Duodenal mucosa (tissue), 2 donors: ENCODE measurements around the gene MAZ.

Experiments
- H3K27ac ChIP-seq: one replicate; pipeline ENCODE4 v1.7.0; 2013; ENCODE audit warnings: low read depth, low read length
- H3K27me3 ChIP-seq, 2 donors: one replicate each; pipeline ENCODE4 v1.7.0; 2013; ENCODE audit warnings: low read length in 2 of 2, control low read depth in 1 of 2; ENCODE audit not compliant: insufficient read depth in 2 of 2, control insufficient read depth in 1 of 2
- H3K36me3 ChIP-seq, 2 donors: one replicate each; pipeline ENCODE4 v1.7.0; 2013; ENCODE audit warnings: low read length in 2 of 2, control low read depth in 1 of 2; ENCODE audit not compliant: insufficient read depth in 2 of 2, control insufficient read depth in 1 of 2
- H3K4me1 ChIP-seq, 2 donors: one replicate each; pipeline ENCODE4 v1.7.0; 2013; ENCODE audit warnings: low read length in 2 of 2, control low read depth in 1 of 2; ENCODE audit not compliant: insufficient read depth in 2 of 2, control insufficient read depth in 1 of 2
- H3K4me3 ChIP-seq, 2 donors: one replicate each; pipeline ENCODE4 v1.7.0; 2013; ENCODE audit warnings: low read length in 2 of 2, low read depth in 1 of 2
- H3K9ac ChIP-seq, 2 donors: one replicate each; pipeline ENCODE4 v1.7.0; 2013; ENCODE audit warnings: low read length in 2 of 2, low read depth in 1 of 2
- H3K9me3 ChIP-seq, 2 donors: one replicate each; pipeline ENCODE4 v1.7.0; 2013; ENCODE audit warnings: low read length in 2 of 2, control low read depth in 1 of 2; ENCODE audit not compliant: control insufficient read depth in 1 of 2

MAZ gene

DNA sequence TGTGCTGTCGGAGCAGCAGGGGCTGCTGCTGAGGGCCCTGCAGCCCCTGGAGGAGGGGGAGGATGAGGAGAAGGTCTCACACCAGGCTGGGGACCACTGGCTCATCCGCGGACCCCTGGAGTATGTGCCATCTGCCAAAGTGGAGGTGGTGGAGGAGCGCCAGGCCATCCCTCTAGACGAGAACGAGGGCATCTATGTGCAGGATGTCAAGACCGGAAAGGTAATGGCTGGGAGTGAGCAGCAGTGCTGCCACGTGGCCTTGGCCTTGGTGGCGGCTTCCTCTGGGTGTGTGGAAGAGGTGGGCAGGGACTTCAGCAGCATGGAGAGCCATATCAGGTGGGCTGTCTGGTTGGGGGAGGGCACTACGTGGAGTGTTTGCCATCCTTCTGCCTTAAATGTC lies 33.9 kb downstream of the MAZ start:
- no peak overlapping the region for H3K9ac ChIP-seq
- no peaks in the 10 kb centered on the region for H3K9me3 ChIP-seq
- H3K27ac ChIP-seq: no peak overlapping the region
- no peaks in the 10 kb centered on the region for H3K27me3 ChIP-seq
- H3K4me1 ChIP-seq: no peaks in the 10 kb centered on the region
- H3K4me3 ChIP-seq: no peak overlapping the region
- H3K36me3 ChIP-seq: peaks cover 51 to 91% of the 10 kb centered on the region in 2 donors

DNA sequence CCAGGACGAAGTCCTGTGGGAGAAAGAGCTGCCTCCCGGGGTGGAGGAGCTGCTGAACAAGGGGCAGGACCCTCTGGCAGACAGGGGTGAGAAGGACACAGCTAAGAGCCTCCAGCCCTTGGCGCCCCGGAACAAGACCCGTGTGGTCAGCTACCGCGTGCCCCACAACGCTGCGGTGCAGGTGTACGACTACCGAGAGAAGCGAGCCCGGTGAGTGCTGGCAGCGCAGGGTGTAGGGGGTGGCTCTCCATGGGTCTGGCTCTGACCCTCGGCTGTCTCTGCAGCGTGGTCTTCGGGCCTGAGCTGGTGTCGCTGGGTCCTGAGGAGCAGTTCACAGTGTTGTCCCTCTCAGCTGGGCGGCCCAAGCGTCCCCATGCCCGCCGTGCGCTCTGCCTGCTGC lies 35.3 kb downstream of the MAZ start:
- H3K4me1 ChIP-seq: no peaks in the 10 kb centered on the region
- no peaks in the 10 kb centered on the region for H3K9me3 ChIP-seq
- no peak overlapping the region for H3K27ac ChIP-seq
- no peaks in the 10 kb centered on the region for H3K27me3 ChIP-seq
- H3K9ac ChIP-seq: no peak overlapping the region
- H3K4me3 ChIP-seq: no peak overlapping the region
- peaks cover 55 to 94% of the 10 kb centered on the region in 2 donors for H3K36me3 ChIP-seq

DNA sequence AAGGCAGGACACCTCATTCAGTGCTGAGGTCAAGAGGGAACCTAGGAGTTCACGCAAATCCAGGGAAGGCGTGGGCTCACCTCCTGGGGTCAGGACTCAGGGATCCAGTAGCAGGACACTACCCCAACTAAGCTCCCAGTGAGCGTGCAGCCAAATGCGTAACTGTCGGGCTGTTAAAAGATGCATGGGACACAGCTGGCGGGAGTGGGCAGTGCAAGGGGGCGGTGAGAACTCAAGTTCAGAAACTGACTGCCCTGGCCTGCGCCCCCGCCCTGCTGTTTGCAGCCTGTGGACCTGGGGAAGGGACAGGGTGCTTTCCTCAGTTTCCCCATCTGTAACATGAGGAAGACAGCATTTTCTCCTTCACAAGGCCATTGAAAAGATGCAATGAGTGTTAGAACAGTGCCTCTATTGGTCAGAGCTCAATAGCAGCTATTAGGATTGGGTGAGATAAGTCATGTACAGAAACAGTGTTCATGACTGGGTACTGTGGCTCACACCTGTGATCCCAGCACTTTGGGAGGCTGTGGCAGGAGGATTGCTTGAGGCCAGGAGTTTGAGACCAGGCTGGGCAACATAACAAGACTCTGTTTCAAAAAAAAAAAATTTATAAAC lies 36.5 kb downstream of the MAZ start:
- H3K4me1 ChIP-seq: no peaks in the 10 kb centered on the region
- H3K36me3 ChIP-seq: peaks cover 51 to 93% of the 10 kb centered on the region in 2 donors
- no peak overlapping the region for H3K27ac ChIP-seq
- H3K9me3 ChIP-seq: no peaks in the 10 kb centered on the region
- no peaks in the 10 kb centered on the region for H3K27me3 ChIP-seq
- H3K4me3 ChIP-seq: no peak overlapping the region
- no peak overlapping the region for H3K9ac ChIP-seq

DNA sequence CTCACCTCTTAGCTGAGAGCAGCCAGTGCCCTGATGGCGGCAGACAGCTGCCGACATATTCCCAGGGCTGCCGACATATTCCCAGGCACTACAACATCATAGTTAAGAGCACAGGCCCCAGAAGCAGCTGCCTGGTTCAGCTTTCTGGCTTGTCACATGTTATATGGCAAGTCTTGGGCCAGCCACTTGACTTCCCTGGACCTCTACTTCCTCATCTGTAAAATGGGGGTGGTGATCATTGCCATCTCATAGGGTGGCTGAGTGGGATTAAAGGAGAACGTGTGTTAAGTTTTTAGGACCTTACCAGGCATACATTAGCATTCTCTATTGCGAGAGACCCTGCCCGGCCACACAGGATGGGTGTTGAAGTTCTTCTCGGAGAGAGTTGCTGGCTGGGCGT lies 37.6 kb downstream of the MAZ start:
- Histone ChIP-seq H3K4me3 (no peak overlapping the region), H3K27me3 (no peaks in the 10 kb centered on the region), H3K4me1 (no peaks in the 10 kb centered on the region), H3K36me3 (peaks cover 47 to 91% of the 10 kb centered on the region in 2 donors), H3K27ac (no peak overlapping the region), H3K9me3 (no peaks in the 10 kb centered on the region), H3K9ac (no peak overlapping the region)

DNA sequence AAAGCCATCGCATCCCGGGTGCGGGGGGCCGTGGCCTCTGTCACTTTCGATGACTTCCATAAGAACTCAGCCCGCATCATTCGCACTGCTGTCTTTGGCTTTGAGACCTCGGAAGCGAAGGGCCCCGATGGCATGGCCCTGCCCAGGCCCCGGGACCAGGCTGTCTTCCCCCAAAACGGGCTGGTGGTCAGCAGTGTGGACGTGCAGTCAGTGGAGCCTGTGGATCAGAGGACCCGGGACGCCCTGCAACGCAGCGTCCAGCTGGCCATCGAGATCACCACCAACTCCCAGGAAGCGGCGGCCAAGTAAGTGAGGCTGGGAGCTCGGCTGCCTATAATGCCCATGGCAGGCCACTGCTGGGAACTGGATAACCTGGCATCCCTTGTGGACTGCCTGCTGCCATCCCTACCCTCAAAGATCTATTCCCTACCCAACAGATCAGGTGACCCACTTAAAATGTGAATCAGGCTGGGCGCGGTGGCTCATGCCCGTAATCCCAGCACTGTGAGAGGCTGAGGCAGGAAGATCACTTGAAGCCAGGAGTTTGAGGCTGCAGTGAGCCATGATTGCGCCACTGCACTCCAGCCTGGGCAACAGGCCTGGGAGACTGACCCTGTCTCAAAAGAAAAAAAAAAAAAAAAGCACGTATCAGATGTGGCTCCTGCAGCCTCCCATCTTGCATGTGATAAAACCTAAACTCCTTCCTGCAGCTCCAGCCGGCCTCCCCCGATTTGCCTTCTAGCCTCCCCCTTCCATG lies 38.4 kb downstream of the MAZ start:
- no peak overlapping the region for H3K27ac ChIP-seq
- no peaks in the 10 kb centered on the region for H3K27me3 ChIP-seq
- peaks cover 47 to 88% of the 10 kb centered on the region in 2 donors for H3K36me3 ChIP-seq
- H3K9ac ChIP-seq: no peak overlapping the region
- H3K4me1 ChIP-seq: no peaks in the 10 kb centered on the region
- no peak overlapping the region for H3K4me3 ChIP-seq
- no peaks in the 10 kb centered on the region for H3K9me3 ChIP-seq

DNA sequence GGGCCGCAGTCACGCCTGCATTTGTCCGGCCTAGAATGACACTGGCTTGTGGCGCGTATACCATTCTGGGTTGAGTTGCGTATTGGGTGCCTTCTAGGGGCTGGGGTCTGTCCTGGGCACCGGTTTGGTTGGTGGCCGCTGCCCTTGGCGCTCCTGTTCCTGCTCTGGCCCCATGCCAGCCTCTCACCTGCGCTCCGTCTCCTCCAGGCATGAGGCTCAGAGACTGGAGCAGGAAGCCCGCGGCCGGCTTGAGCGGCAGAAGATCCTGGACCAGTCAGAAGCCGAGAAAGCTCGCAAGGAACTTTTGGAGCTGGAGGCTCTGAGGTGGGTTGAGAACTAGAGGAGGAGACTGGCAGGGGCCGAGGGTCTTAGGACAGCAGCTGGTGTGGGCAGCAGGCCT lies 39.3 kb downstream of the MAZ start:
- H3K36me3 ChIP-seq: peaks cover 40 to 82% of the 10 kb centered on the region in 2 donors
- H3K9me3 ChIP-seq: no peaks in the 10 kb centered on the region
- H3K9ac ChIP-seq: no peak overlapping the region
- no peak overlapping the region for H3K27ac ChIP-seq
- H3K27me3 ChIP-seq: no peaks in the 10 kb centered on the region
- H3K4me1 ChIP-seq: no peaks in the 10 kb centered on the region
- no peak overlapping the region for H3K4me3 ChIP-seq

DNA sequence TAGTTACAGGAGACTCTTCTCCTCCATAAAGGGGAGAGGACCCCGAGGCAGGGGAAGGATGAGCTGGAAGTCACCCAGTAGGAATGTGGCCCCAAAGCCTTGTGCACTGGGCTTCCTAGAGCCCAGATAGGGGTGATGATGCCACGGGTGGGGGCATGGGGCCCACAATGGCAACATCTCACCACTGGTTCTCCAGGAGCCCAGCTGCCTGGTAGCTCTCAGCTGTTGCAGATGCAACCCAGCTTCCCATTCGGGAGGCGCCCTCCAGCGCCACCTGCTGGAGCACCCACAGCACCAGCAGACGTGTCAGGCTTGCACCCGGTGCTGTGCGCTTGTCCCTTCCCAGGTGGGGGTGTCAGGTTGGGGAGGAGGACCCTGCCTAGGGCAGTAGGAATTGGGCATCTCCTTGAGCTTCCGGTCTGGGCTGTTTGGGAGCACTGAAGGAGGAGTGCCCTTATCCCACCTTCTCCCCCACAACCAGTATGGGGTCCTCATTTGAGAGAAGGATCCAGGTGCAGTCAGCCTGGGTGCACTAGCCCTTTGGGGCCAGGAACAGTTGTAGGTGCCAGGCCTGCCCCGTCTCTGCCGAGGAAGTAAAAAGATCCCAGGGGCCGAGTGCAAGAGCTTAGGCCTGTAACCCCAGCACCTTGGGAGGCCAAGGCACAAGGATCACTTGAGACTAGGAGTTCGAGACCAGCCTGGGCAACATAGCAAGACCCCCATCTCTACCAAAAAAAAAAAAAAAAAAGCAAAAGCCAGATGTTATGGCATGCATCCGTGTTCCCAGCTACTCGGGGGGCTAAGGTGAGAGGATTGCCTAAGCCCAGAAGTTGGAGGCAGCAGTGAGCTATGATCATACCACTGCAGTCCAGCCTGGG lies 42.3 kb downstream of the MAZ start:
- Histone ChIP-seq H3K4me1 (no peaks in the 10 kb centered on the region), H3K9ac (no peak overlapping the region), H3K27ac (no peak overlapping the region), H3K27me3 (no peaks in the 10 kb centered on the region), H3K9me3 (no peaks in the 10 kb centered on the region), H3K4me3 (no peak overlapping the region), H3K36me3 (peaks cover 24 to 57% of the 10 kb centered on the region in 2 donors)

DNA sequence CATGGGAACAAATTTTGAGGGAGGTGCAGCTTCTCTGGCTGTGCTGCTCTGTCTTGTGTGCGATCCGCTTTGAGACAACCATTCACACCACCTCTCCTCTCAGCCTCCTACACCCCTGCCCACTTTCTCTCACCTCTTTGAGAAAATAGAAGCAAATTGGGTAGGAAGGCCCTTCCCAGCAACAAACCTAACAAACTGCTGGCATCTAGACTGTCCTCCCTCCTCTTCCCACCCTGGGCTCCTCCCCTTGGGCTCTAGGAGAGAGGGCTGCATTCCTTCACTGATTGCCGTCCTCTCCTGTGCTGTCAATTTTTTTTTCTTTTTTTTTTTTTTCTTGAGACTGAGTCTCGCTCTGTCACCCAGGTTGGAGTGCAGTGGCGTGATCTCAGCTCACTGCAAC lies 43.2 kb downstream of the MAZ start:
- H3K4me3 ChIP-seq: no peak overlapping the region
- no peaks in the 10 kb centered on the region for H3K4me1 ChIP-seq
- no peaks in the 10 kb centered on the region for H3K27me3 ChIP-seq
- H3K27ac ChIP-seq: no peak overlapping the region
- no peaks in the 10 kb centered on the region for H3K9me3 ChIP-seq
- H3K36me3 ChIP-seq: peaks cover 16 to 48% of the 10 kb centered on the region in 2 donors
- no peak overlapping the region for H3K9ac ChIP-seq

DNA sequence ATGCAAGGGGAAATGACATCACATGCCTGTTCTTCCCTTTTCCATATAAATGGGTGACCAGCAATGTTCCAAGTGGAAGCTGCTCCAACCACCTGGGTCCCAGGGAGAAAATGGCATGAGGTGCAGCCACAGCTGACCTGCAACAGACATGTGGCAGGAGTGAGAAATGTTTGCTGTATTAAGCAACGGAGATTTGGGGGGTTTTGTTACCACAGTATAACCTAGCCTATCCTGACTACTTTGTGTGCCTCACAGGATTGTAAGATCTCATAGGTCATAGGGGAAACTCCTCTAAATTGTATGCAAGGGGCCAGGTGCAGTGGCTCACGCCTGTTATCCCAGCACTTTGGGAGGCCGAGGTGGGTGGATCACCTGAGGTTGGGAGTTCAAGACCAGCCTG lies 44.7 kb downstream of the MAZ start:
- Histone ChIP-seq H3K4me3 (no peak overlapping the region), H3K27ac (no peak overlapping the region), H3K27me3 (no peaks in the 10 kb centered on the region), H3K9me3 (no peaks in the 10 kb centered on the region), H3K4me1 (peaks cover 0 to 5% of the 10 kb centered on the region in 2 donors), H3K36me3 (peaks cover 11 to 33% of the 10 kb centered on the region in 2 donors), H3K9ac (no peak overlapping the region)

DNA sequence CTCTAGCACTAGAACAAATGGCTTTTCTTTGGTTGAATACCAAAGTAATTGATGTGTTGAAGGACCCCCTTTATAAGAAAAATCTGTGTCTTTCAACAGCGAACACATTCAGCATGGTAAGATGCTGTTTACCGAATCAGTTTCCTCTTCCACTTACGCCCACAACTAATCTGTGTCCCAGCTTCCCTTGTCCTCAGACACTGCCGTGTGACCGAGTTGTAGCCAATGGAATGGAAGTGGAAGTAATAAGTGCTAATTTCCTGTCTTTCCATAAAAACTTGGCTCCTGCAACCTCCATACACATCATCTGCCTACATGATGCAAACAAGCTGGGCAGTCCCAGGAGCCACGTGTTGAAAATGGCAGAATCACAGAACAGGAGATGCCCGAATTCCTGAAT lies 46.3 kb downstream of the MAZ start:
- Histone ChIP-seq H3K9me3 (no peaks in the 10 kb centered on the region), H3K4me1 (peaks cover 0 to 5% of the 10 kb centered on the region in 2 donors), H3K27me3 (no peaks in the 10 kb centered on the region), H3K27ac (no peak overlapping the region), H3K36me3 (peaks cover 0 to 17% of the 10 kb centered on the region in 2 donors), H3K9ac (no peak overlapping the region), H3K4me3 (no peak overlapping the region)
